Measurements from ENCODE around the gene HRAS. TPM values are rescaled to one million over a fixed set of nuclear protein-coding genes. Genes with fewer than 3 reads are reported as not detected.
A peak's percentile ranks its signal among the peaks of the same experiment; 100 is the strongest.

HRAS gene
- total RNA-seq, 5 donors from 2014 or later (not counting 1 experiment from before 2014, with no cell fraction given), result 27.6 to 53.4 (median 47.6) TPM

- peaks cover 29 to 62% of the 10 kb centered on the region in 2 experiments for H3K4me1 ChIP-seq (ENCODE audit: control insufficient read depth in 1 of 2, extremely low read depth in 1 of 2, insufficient read depth in 2 of 2, low read length in 2 of 2)
- H3K36me3 ChIP-seq (ENCODE audit: control insufficient read depth in 2 of 2, extremely low read depth in 1 of 2, insufficient read depth in 1 of 2, low read length in 1 of 2), result peaks cover 6 to 20% of the 10 kb centered on the region in 2 donors
- no peaks in the 10 kb centered on the region for H3K9me3 ChIP-seq
- H3K4me3 ChIP-seq (ENCODE audit: control insufficient read depth in 1 of 2, extremely low read depth in 1 of 2, low read length in 1 of 2), result peak overlapping the region; percentile 74 to 93
- DNase-seq, result no peak
- Mint-ChIP-seq H3K9me3 (no peaks in the 10 kb centered on the region), H3K27me3 (peaks cover 0 to 5% of the 10 kb centered on the region in 2 donors), H3K4me3 (peak overlapping the region; percentile 83 to 87 (median 84)), H3K36me3 (peaks cover 7% of the 10 kb centered on the region), H3K27ac (peak overlapping the region in 1 of 2 donors; percentile 22), H3K4me1 (peaks cover 56 to 63% (median 58%) of the 10 kb centered on the region in 3 donors)
- WGBS (ENCODE audit: insufficient coverage), result 41% methylated on average over 13 of the region's 21 CpGs
- ChIA-PET POLR2A (no interaction called here), CTCF (interaction anchor here (0.5 to 1.0 kb wide), 3 partner anchors 13 to 232 kb away, joined by 3 read pairs; no protein-coding TSS in a partner anchor)
- H3K27ac ChIP-seq (ENCODE audit: low read length), result no peak overlapping the region
- peaks cover 0 to 10% of the 10 kb centered on the region in 2 experiments for H3K27me3 ChIP-seq (replicated peaks in 1 of 2; ENCODE audit: control insufficient read depth in 2 of 2, extremely low read depth in 1 of 2, insufficient read depth in 2 of 2, low read length in 1 of 2)
- no peak for ATAC-seq (replicated peaks in 1 of 4)
These were observed 43.1 kb upstream of the HRAS start for GRCh38 chr11:578276-579035.

DNA sequence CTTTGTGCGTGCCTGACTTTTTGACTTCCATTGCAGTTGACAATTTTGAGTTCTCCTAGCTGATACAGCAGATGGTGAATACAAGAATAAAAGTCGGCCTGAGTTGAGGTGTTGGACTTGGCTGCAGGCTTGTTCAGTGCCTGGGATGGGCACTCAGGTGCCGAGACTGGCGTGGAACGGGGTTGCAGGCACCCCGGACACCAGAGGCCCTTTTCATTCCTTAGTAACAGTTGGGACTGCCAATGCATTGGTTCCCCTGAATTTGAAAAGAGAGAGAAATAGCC is 42.2 kb upstream of the HRAS start:
- DNase-seq (no peak), ATAC-seq (replicated peaks in 1 of 4) (no peak)
- POLR2A ChIA-PET, result no interaction called here
- Histone ChIP-seq H3K36me3 (ENCODE audit: control insufficient read depth in 2 of 2, extremely low read depth in 1 of 2, insufficient read depth in 1 of 2, low read length in 1 of 2) (peaks cover 6 to 17% of the 10 kb centered on the region in 2 donors), H3K9me3 (no peaks in the 10 kb centered on the region), H3K27me3 (replicated peaks in 1 of 2; ENCODE audit: control insufficient read depth in 2 of 2, extremely low read depth in 1 of 2, insufficient read depth in 2 of 2, low read length in 1 of 2) (peaks cover 0 to 13% of the 10 kb centered on the region in 2 experiments), H3K27ac (ENCODE audit: low read length) (no peak overlapping the region), H3K4me3 (ENCODE audit: control insufficient read depth in 1 of 2, extremely low read depth in 1 of 2, low read length in 1 of 2) (peak overlapping the region; percentile 74 to 93), H3K4me1 (ENCODE audit: control insufficient read depth in 1 of 2, extremely low read depth in 1 of 2, insufficient read depth in 2 of 2, low read length in 2 of 2) (peaks cover 29 to 68% of the 10 kb centered on the region in 2 experiments)
- Mint-ChIP-seq H3K27me3 (peaks cover 0 to 5% of the 10 kb centered on the region in 2 donors), H3K36me3 (peaks cover 7% of the 10 kb centered on the region), H3K9me3 (no peaks in the 10 kb centered on the region), H3K4me1 (peaks cover 56 to 66% (median 61%) of the 10 kb centered on the region in 3 donors), H3K27ac (peak overlapping the region; percentile 83 to 86), H3K4me3 (peak overlapping the region; percentile 83 to 87 (median 84))
- WGBS (ENCODE audit: insufficient coverage), result 66% methylated on average over 2 of the region's 6 CpGs
- CTCF ChIA-PET, result no interaction called here

- H3K4me1 Mint-ChIP-seq, result peaks cover 56 to 65% (median 61%) of the 10 kb centered on the region in 3 donors
- H3K4me3 ChIP-seq (ENCODE audit: control insufficient read depth in 1 of 2, extremely low read depth in 1 of 2, low read length in 1 of 2), result peak overlapping the region; percentile 74 to 93
- H3K36me3 ChIP-seq (ENCODE audit: control insufficient read depth in 2 of 2, extremely low read depth in 1 of 2, insufficient read depth in 1 of 2, low read length in 1 of 2), result peaks cover 6 to 14% of the 10 kb centered on the region in 2 donors
- DNase-seq (no peak), ATAC-seq (replicated peaks in 1 of 4) (no peak)
- H3K27ac Mint-ChIP-seq, result peak overlapping the region; percentile 83 to 86
- H3K27me3 ChIP-seq (replicated peaks in 1 of 2; ENCODE audit: control insufficient read depth in 2 of 2, extremely low read depth in 1 of 2, insufficient read depth in 2 of 2, low read length in 1 of 2), result peaks cover 0 to 13% of the 10 kb centered on the region in 2 experiments
- H3K4me3 Mint-ChIP-seq, result peak overlapping the region; percentile 83 to 87 (median 84)
- H3K9me3 ChIP-seq, result no peaks in the 10 kb centered on the region
- peaks cover 0 to 5% of the 10 kb centered on the region in 2 donors for H3K27me3 Mint-ChIP-seq
- peaks cover 7% of the 10 kb centered on the region for H3K36me3 Mint-ChIP-seq
- ChIA-PET POLR2A (interaction anchor here in 1 of 2 donors (0.5 kb wide), 1 partner anchor 8 kb away, joined by 3 read pairs; no protein-coding TSS in a partner anchor), CTCF (no interaction called here)
- no peak overlapping the region for H3K27ac ChIP-seq (ENCODE audit: low read length)
- peaks cover 29 to 68% of the 10 kb centered on the region in 2 experiments for H3K4me1 ChIP-seq (ENCODE audit: control insufficient read depth in 1 of 2, extremely low read depth in 1 of 2, insufficient read depth in 2 of 2, low read length in 2 of 2)
- H3K9me3 Mint-ChIP-seq, result no peaks in the 10 kb centered on the region
- WGBS (ENCODE audit: insufficient coverage), result 7% methylated on average over 40 of the region's 48 CpGs
These were observed 41.6 kb upstream of the HRAS start for GRCh38 chr11:576811-577610.

- CTCF ChIA-PET, result interaction anchor here in 1 of 2 donors (0.5 to 1.3 kb wide), 4 partner anchors 21 to 150 kb away, joined by 3 to 12 read pairs (median 6); no protein-coding TSS in a partner anchor
- peaks cover 0 to 17% of the 10 kb centered on the region in 2 experiments for H3K27me3 ChIP-seq (replicated peaks in 1 of 2; ENCODE audit: control insufficient read depth in 2 of 2, extremely low read depth in 1 of 2, insufficient read depth in 2 of 2, low read length in 1 of 2)
- H3K4me3 ChIP-seq (ENCODE audit: control insufficient read depth in 1 of 2, extremely low read depth in 1 of 2, low read length in 1 of 2), result peak within 1 kb of the TSS; percentile 84 to 93
These were observed 40.8 kb upstream of the HRAS start, which contains the start of gene PHRF1 for GRCh38 chr11:575996-576768. PHRF1 (plus strand) TSS chr11:576470; CDS start chr11:581513, 5,043 bp downstream.

DNA sequence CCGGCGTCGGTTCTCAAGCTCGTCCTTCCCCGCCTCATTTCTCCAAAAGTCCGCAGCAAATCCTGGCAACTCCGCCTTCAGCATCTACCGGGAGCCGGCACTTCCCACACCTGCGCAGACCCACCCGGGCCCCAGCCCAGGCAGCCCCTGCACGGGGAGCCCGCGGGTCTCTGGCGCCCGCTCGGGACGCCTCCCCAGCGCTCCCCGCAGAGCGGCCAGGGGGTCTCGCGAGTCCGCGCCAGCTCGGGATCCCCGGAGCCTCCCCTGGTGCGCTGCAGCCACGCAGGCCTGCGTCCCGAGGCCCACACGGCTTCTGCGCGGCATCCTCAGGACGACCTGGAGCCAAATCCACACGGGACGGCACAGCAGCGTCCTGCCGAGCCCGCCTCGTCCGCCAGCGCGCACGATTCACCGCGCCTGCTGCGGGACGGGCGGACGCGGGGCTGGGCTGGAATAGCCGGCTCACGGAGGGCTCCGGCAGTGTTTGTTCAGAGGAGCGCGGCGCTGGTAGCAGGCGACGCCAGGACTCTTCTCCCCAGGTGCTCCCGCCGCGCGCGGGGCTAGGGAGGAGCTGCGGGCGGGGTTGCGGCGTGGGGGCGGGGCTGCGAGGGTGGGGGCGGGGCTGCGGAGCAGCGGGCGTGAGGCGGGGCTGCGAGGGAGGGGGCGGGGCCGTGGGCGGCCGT is 40.1 kb upstream of the HRAS start:
- CTCF ChIA-PET, result interaction anchor here in 1 of 2 donors (0.5 to 1.3 kb wide), 4 partner anchors 20 to 151 kb away, joined by 3 to 12 read pairs (median 6); no protein-coding TSS in a partner anchor
- no peaks in the 10 kb centered on the region for H3K9me3 Mint-ChIP-seq
- POLR2A ChIA-PET, result interaction anchor here in 1 of 2 donors (0.7 kb wide), 1 partner anchor 241 kb away, joined by 3 read pairs; no protein-coding TSS in a partner anchor
- no peak overlapping the region for H3K27ac ChIP-seq (ENCODE audit: low read length)
- H3K36me3 ChIP-seq (ENCODE audit: control insufficient read depth in 2 of 2, extremely low read depth in 1 of 2, insufficient read depth in 1 of 2, low read length in 1 of 2), result peaks cover 0 to 6% of the 10 kb centered on the region in 2 donors
- H3K4me1 ChIP-seq (ENCODE audit: control insufficient read depth in 1 of 2, extremely low read depth in 1 of 2, insufficient read depth in 2 of 2, low read length in 2 of 2), result peaks cover 29 to 59% of the 10 kb centered on the region in 2 experiments
- peaks cover 46 to 50% (median 50%) of the 10 kb centered on the region in 3 donors for H3K4me1 Mint-ChIP-seq
- H3K4me3 ChIP-seq (ENCODE audit: control insufficient read depth in 1 of 2, extremely low read depth in 1 of 2, low read length in 1 of 2), result peak overlapping the region; percentile 34 to 44
- peak overlapping the region; percentile 61 to 72 for H3K27ac Mint-ChIP-seq
- peak overlapping the region; percentile 84 to 89 (median 84) for H3K4me3 Mint-ChIP-seq
- 1% methylated on average over 55 of the region's 81 CpGs for WGBS (ENCODE audit: insufficient coverage)
- H3K36me3 Mint-ChIP-seq, result no peaks in the 10 kb centered on the region
- H3K9me3 ChIP-seq, result no peaks in the 10 kb centered on the region
- DNase-seq (peak in 2 of 35 experiments; percentile 27 to 64), ATAC-seq (replicated peaks in 1 of 4) (peak; percentile 4 to 64 (median 32))
- H3K27me3 ChIP-seq (replicated peaks in 1 of 2; ENCODE audit: control insufficient read depth in 2 of 2, extremely low read depth in 1 of 2, insufficient read depth in 2 of 2, low read length in 1 of 2), result peaks cover 0 to 17% of the 10 kb centered on the region in 2 experiments
- peaks cover 0 to 5% of the 10 kb centered on the region in 2 donors for H3K27me3 Mint-ChIP-seq

More at GRCh38 chr11:575996-576768, 40.8 kb upstream of the HRAS start, which contains the start of gene PHRF1:
- Histone ChIP-seq H3K4me1 (ENCODE audit: control insufficient read depth in 1 of 2, extremely low read depth in 1 of 2, insufficient read depth in 2 of 2, low read length in 2 of 2) (peaks cover 29 to 61% of the 10 kb centered on the region in 2 experiments), H3K27ac (ENCODE audit: low read length) (peak within 1 kb of the TSS; percentile 91), H3K36me3 (ENCODE audit: control insufficient read depth in 2 of 2, extremely low read depth in 1 of 2, insufficient read depth in 1 of 2, low read length in 1 of 2) (peaks cover 0 to 6% of the 10 kb centered on the region in 2 donors), H3K9me3 (no peaks in the 10 kb centered on the region)
- H3K4me3 Mint-ChIP-seq, result peak within 1 kb of the TSS; percentile 89 to 98 (median 89)
- H3K27ac Mint-ChIP-seq, result peak within 1 kb of the TSS; percentile 96 to 99
- DNase-seq (peak; percentile 89 to 97 (median 94)), ATAC-seq (replicated peaks in 1 of 4) (peak; percentile 84 to 91 (median 87))
- WGBS (ENCODE audit: insufficient coverage), result under 1% methylated on average over 71 of the region's 99 CpGs
- peaks cover 0 to 5% of the 10 kb centered on the region in 2 donors for H3K27me3 Mint-ChIP-seq
- peaks cover 2% of the 10 kb centered on the region for H3K36me3 Mint-ChIP-seq
- no peaks in the 10 kb centered on the region for H3K9me3 Mint-ChIP-seq
- peaks cover 50 to 57% (median 54%) of the 10 kb centered on the region in 3 donors for H3K4me1 Mint-ChIP-seq
- POLR2A ChIA-PET, result interaction anchor here in 1 of 2 donors (0.7 kb wide), 1 partner anchor 240 kb away, joined by 3 read pairs; no protein-coding TSS in a partner anchor
